Spleen (tissue), 7 donors: ENCODE data around the gene HIP1.
A peak's percentile ranks its signal among the peaks of the same experiment; 100 is the strongest.

Experiments used
- CTCF ChIP-seq, 11 experiments: fragments of 200-600 bp in 7 of 11; fragments of 450-650 bp in 4 of 11; sonication (generic) in 4 of 11; IDR thresholded peaks in 8 of 11; conservative IDR thresholded peaks in 3 of 11; 1 replicate in 7 of 11; 2 replicates in 4 of 11; pipeline versions ENCODE4 v1.4.0 to v1.8.0; 2016 to 2021; ENCODE audit warnings: antibody characterized with exemption in 11 of 11, inconsistent platforms in 4 of 11, mild to moderate bottlenecking in 1 of 11
- POLR2A ChIP-seq, 3 donors: fragments of 450-650 bp; IDR thresholded peaks; one replicate each; pipeline ENCODE4 v1.5.1; 2017; ENCODE audit warnings: antibody characterized with exemption in 3 of 3, mild to moderate bottlenecking in 1 of 3
- POLR2AphosphoS5 ChIP-seq, 3 donors: sonication (generic); formaldehyde crosslinking; IDR thresholded peaks; one replicate each; pipeline ENCODE4 v1.5.1; 2017; ENCODE audit warnings: antibody characterized with exemption in 3 of 3
- donor health status: DM: no; HTN: no; CAD: no; lungs with moderate emphysema.
- donor health status: DM: no; HTN: no; CAD: no.
- donor health status: DM: no; HTN: no; CAD: no.

GRCh38 chr7:75639071-75639885 lies 99.5 kb downstream of the HIP1 start:
- no peak for TF ChIP-seq CTCF (IDR thresholded peaks at IDR 0.05 in 8 of 11, conservative IDR thresholded peaks at IDR 0.05 in 3 of 11)
- no peak for TF ChIP-seq POLR2A (IDR thresholded peaks at IDR 0.05)
- peak; percentile 8 to 70 (median 48) for TF ChIP-seq POLR2AphosphoS5 (IDR thresholded peaks at IDR 0.05)
